Measurements from ENCODE around the gene ANTKMT. TPM values are rescaled to one million over a fixed set of nuclear protein-coding genes. Genes with fewer than 3 reads are reported as not detected.

The ANTKMT gene
- polyA plus RNA-seq, 1 donor from 2014 or later: 73.4 TPM

- H3K27me3 ChIP-seq (ENCODE audit: insufficient read depth, low read depth, low read length): no peaks in the 10 kb centered on the region
- no peak overlapping the region for H3K4me2 ChIP-seq (ENCODE audit: low read length)
- H3K9me3 ChIP-seq (ENCODE audit: low read length): no peaks in the 10 kb centered on the region
- peaks cover 17% of the 10 kb centered on the region for H3K79me2 ChIP-seq (replicated peaks; ENCODE audit: insufficient read depth, low read length)
- H3F3A ChIP-seq (ENCODE audit: insufficient read depth, low read length, poor library complexity, severe bottlenecking): no peaks in the 10 kb centered on the region
- H2AFZ ChIP-seq (ENCODE audit: low read depth, low read length): no peak overlapping the region
- no peaks in the 10 kb centered on the region for H3K36me3 ChIP-seq (ENCODE audit: insufficient read depth, low read length)
- H4K20me1 ChIP-seq (ENCODE audit: insufficient read depth): no peaks in the 10 kb centered on the region
- no peaks in the 10 kb centered on the region for H3K9me2 ChIP-seq (ENCODE audit: insufficient read depth, low read length)
- no peak overlapping the region for H3K4me3 ChIP-seq (ENCODE audit: low read length)
- no peak for TF ChIP-seq REST (IDR thresholded peaks at IDR 0.05; ENCODE audit: borderline replicate concordance)
- no peak for TF ChIP-seq MXI1 (conservative IDR thresholded peaks at IDR 0.05; ENCODE audit: poor library complexity, severe bottlenecking)
- TF ChIP-seq EZH2 (IDR thresholded peaks at IDR 0.05; ENCODE audit: borderline replicate concordance, insufficient read depth, low read length, poor library complexity, severe bottlenecking): no peak
- TF ChIP-seq SMC3 (conservative IDR thresholded peaks at IDR 0.05; ENCODE audit: poor library complexity): no peak
- TF ChIP-seq CTCF (IDR thresholded peaks at IDR 0.05; ENCODE audit: poor library complexity, severe bottlenecking): no peak
- TF ChIP-seq POLR2AphosphoS5 (IDR thresholded peaks at IDR 0.05): no peak
- no peak overlapping the region for H3K27ac ChIP-seq (ENCODE audit: low read length)
- no peak overlapping the region for H3K9ac ChIP-seq (ENCODE audit: low read length)
Observed at GRCh38 chr16:686459-687260, 34.3 kb upstream of the ANTKMT start.

- Histone ChIP-seq H3K27ac (ENCODE audit: low read length) (no peak overlapping the region), H3K4me3 (ENCODE audit: low read length) (no peak overlapping the region), H3K9ac (ENCODE audit: low read length) (no peak overlapping the region), H3F3A (ENCODE audit: insufficient read depth, low read length, poor library complexity, severe bottlenecking) (no peaks in the 10 kb centered on the region), H3K4me2 (ENCODE audit: low read length) (no peak overlapping the region), H3K27me3 (ENCODE audit: insufficient read depth, low read depth, low read length) (no peaks in the 10 kb centered on the region), H3K9me2 (ENCODE audit: insufficient read depth, low read length) (no peaks in the 10 kb centered on the region), H3K79me2 (replicated peaks; ENCODE audit: insufficient read depth, low read length) (peaks cover 11% of the 10 kb centered on the region), H2AFZ (ENCODE audit: low read depth, low read length) (no peak overlapping the region), H4K20me1 (ENCODE audit: insufficient read depth) (no peaks in the 10 kb centered on the region), H3K9me3 (ENCODE audit: low read length) (no peaks in the 10 kb centered on the region), H3K36me3 (ENCODE audit: insufficient read depth, low read length) (no peaks in the 10 kb centered on the region)
- TF ChIP-seq REST (IDR thresholded peaks at IDR 0.05; ENCODE audit: borderline replicate concordance): no peak
- no peak for TF ChIP-seq RAD21 (conservative IDR thresholded peaks at IDR 0.05)
- no peak for TF ChIP-seq SMC3 (conservative IDR thresholded peaks at IDR 0.05; ENCODE audit: poor library complexity)
- no peak for TF ChIP-seq POLR2AphosphoS5 (IDR thresholded peaks at IDR 0.05)
- TF ChIP-seq MXI1 (conservative IDR thresholded peaks at IDR 0.05; ENCODE audit: poor library complexity, severe bottlenecking): no peak
- TF ChIP-seq CTCF (IDR thresholded peaks at IDR 0.05; ENCODE audit: poor library complexity, severe bottlenecking): no peak
- no peak for TF ChIP-seq EZH2 (IDR thresholded peaks at IDR 0.05; ENCODE audit: borderline replicate concordance, insufficient read depth, low read length, poor library complexity, severe bottlenecking)
- no peak for TF ChIP-seq TAF1 (IDR thresholded peaks at IDR 0.05; ENCODE audit: low read depth)
Observed at GRCh38 chr16:687499-687898, 33.4 kb upstream of the ANTKMT start.
